Stimulated activated CD8-positive, alpha-beta memory T cell treated with anti-CD3 and anti-CD28 coated beads, Interleukin-4, amount 100 ng/mL, for 1 hour (primary cell): ENCODE measurements around the gene GREB1.

Experiments used
- DNase-seq, 2 donors: peaks; one replicate each; pipeline ENCODE4 v3.0.0-alpha.2; 2020; ENCODE audit warnings: low read depth in 2 of 2, low spot score in 1 of 2

GREB1 gene

GRCh38 chr2:11578986-11579774, 45.3 kb downstream of the GREB1 start:
- no peak for DNase-seq

GRCh38 chr2:11579867-11580659, 46.2 kb downstream of the GREB1 start:
- no peak for DNase-seq

GRCh38 chr2:11580697-11581096, 46.9 kb downstream of the GREB1 start:
- no peak for DNase-seq

- no peak for DNase-seq
These were observed 47.4 kb downstream of the GREB1 start for GRCh38 chr2:11581124-11581796.

GRCh38 chr2:11581797-11582611, 48.2 kb downstream of the GREB1 start:
- no peak for DNase-seq

GRCh38 chr2:11582612-11582861, 48.7 kb downstream of the GREB1 start:
- DNase-seq, result no peak

GRCh38 chr2:11582862-11583752, 49.3 kb downstream of the GREB1 start:
- peak in 1 of 2 donors; percentile 25 for DNase-seq

- peak; percentile 13 to 29 for DNase-seq
These were observed 50.1 kb downstream of the GREB1 start for GRCh38 chr2:11583840-11584524.

GRCh38 chr2:11584525-11585056, 50.7 kb downstream of the GREB1 start:
- DNase-seq, result no peak

GRCh38 chr2:11585071-11585470, 51.2 kb downstream of the GREB1 start:
- no peak for DNase-seq

- DNase-seq, result no peak
These were observed 54.6 kb downstream of the GREB1 start for GRCh38 chr2:11588228-11589110.

- no peak for DNase-seq
These were observed 55.6 kb downstream of the GREB1 start for GRCh38 chr2:11589316-11589940.

GRCh38 chr2:11590193-11590592, 56.3 kb downstream of the GREB1 start:
- DNase-seq, result no peak

GRCh38 chr2:11591091-11591490, 57.2 kb downstream of the GREB1 start:
- DNase-seq, result no peak

- no peak for DNase-seq
These were observed 59.1 kb downstream of the GREB1 start for GRCh38 chr2:11592671-11593574.

GRCh38 chr2:11596801-11597200, 63.0 kb downstream of the GREB1 start:
- DNase-seq, result no peak
